ENCODE data around the gene RNGTT.
A peak's percentile ranks its signal among the peaks of the same experiment; 100 is the strongest.
"Not testable (repeated sequence)": the region's sequence is repeated elsewhere in the genome, so short reads cannot be mapped to it uniquely, and the experiment has no call there.

The RNGTT gene

DNA sequence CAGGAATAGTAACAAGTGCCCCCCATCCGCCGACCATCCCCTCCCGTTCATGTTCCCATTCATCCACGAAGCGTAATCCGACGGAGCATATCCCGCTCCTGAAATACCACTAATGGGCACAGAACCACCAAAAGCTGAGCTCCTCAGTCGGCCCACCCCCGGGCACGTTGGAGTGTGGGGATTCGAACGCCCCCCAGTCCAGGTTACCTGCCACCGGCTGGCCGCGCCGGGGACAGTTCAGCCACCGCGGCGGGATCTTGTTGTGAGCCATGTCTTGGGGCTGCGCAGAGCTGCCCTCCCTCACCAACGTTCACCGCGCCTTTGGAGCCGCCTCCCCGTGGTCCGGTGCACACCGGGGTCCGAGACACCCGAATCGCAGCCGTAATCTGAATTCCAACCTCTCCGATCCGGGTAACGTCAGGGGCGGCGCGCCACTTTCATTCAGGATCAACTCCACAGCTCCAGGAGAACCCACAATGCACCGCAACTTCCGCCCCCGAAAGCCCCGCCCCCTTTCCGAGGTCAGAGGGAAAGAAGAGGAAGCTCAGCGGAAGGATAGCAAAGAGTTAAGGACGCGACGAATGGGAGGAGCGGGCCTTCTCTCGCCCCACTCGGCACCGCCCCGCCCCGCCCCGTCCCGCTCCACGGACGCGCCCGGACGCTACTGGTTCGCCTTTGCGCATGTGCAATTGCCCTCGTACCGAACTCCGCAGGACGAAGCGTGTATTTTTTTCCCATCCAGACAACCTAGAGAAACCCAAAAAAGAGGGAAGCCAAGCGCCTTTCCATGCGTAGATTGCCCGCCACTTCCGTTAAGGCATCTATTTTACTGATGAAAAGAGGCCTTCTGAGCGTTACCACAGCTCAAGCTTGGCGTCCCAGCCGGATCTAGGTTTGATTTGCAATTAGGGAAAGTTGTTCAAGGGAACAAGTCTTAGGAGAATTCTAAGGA lies at the start of gene RNGTT:
RNGTT (minus strand) TSS at position 480 of the 952 bp plus-strand sequence; CDS start at position 271, 209 bp downstream.
- peak; percentile 96 for DNase-seq

- no peak for DNase-seq
Measured at GRCh38 chr6:89011436-89011835, 48.0 kb upstream of the RNGTT start.

DNA sequence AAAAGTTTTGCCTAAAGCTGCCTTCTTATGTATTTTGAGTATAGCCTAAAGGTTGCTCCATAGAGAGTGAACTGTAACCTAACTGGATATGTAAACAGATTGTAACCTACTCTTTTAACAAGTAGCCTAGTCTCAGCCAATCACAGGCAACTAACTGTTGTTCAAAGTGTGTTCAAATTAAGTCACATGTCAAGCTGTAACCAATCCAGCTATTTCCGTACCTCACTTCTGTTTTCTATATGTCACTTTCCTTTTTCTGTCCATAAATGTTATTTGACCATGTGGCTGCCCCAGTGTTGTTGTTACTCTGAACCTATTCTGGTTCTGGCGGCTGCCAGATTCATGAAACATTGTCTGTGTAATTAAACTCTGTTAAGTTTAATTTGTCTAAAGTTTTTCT lies 47.4 kb upstream of the RNGTT start:
- DNase-seq: no peak

DNA sequence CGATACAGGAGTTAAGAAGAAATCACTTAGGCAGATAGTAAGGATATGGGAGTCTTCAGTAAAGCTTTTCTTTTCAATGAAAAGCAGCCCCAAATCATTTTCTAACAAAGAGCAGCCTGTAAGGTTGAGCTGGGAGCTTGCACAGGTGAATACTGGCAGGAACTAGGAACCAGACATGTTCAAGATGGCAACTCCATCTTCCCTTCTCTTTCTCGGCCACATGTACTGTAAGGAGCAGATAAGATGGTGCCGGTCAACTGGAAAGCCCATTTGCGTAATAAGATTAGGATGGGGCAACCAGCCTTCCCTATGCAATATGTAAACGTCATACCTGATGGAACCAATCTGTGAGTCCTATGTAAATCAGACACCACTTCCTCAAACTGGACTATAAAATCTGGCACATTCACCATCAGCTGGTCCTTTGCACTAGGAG lies 46.2 kb upstream of the RNGTT start:
- no peak for DNase-seq

DNA sequence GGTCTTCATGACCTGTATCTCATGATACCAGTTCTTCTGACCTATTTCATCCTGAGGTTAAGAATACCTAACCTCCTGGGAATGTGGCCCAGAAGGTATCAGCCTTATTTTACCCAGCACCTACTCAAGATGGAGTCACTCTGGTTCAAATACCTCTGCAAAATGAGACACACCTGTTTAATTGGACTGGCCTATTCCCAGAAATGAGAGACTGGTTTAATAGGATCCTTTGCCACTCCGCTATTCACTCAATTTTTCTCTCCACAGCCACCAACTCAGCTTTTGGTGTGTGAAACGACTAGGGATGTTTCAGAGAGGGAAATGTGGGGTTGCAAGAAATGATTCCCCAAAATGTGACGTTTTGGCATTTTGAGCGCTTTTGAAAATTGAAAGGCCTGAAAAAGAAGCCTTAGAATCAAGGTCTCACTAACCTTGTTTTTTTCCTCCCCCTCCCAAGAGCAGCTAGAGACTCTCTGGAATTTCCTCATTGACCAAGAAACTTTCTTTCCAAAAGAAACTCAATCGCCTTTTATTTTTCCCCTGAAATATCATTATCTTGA lies 45.5 kb upstream of the RNGTT start:
- no peak for DNase-seq

GRCh38 chr6:89008001-89008814 lies 44.8 kb upstream of the RNGTT start:
- no peak for DNase-seq

- no peak for DNase-seq
Measured at GRCh38 chr6:89007209-89008000, 44.0 kb upstream of the RNGTT start.

GRCh38 chr6:89002523-89002922 lies 39.1 kb upstream of the RNGTT start:
- no peak for DNase-seq

DNA sequence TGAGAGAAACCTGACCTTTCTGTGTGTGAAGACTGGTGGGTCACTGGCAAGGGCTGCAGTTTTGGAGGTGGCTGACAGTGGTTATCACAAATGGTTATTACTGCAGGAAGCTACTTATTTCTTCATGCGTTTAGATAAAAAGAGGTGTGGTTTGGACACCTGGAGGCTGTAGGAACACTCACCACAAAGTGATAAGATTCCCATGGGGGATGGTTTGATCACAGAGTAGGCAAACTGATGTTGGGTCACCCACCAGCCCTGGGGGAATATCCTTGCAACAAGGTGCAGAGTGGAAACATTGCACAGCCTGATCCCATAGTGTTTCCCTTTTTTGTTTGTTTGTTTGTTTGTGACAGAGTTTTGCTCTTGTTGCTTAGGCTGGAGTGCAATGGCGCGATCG lies 33.9 kb upstream of the RNGTT start:
- DNase-seq: no peak

- no peak for DNase-seq
Measured at GRCh38 chr6:88992741-88993552, 29.5 kb upstream of the RNGTT start.

- no peak for DNase-seq
Measured at GRCh38 chr6:88989215-88989614, 25.8 kb upstream of the RNGTT start.

DNA sequence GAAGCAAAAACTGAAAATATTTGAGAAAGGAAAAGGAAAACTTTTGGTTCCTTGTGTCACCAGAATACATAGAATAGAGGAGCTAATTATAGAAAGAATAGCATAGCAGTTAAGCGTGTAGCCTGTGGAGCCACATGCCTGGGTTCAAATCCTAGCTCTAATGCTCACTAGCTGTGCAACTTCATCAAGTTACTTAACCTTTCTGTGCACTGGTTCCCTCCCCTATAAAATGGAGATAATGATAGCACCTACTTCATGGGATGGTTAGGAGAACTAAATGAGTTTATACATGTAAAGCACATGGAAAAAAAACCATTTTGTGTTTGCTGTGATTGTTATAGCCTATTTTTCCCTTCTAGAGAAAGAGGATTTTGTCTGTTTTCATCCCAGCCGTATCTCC lies 24.5 kb upstream of the RNGTT start:
- no peak for DNase-seq

DNA sequence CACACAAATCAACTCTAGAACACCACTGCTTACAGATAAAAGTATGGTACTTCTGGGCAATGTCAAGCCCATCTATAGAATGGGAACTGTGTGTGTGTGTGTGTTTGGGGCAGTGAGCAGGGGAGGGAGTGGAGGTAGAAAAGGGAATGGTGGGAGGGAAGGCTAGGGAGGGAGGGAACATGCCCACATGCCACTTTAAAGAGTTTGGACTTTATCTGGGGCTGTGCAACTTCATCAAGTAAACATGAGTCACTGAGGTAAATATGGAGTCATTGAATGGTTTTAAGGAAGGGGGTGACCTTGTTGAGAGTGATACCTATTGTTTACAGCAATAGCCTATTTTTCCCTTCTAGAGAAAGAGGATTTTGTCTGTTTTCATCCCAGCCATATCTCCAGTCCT lies 22.5 kb upstream of the RNGTT start:
- DNase-seq: no peak

- no peak for DNase-seq
Measured at GRCh38 chr6:88984606-88985005, 21.2 kb upstream of the RNGTT start.

- no peak for DNase-seq
Measured at GRCh38 chr6:88984152-88984551, 20.7 kb upstream of the RNGTT start.

DNA sequence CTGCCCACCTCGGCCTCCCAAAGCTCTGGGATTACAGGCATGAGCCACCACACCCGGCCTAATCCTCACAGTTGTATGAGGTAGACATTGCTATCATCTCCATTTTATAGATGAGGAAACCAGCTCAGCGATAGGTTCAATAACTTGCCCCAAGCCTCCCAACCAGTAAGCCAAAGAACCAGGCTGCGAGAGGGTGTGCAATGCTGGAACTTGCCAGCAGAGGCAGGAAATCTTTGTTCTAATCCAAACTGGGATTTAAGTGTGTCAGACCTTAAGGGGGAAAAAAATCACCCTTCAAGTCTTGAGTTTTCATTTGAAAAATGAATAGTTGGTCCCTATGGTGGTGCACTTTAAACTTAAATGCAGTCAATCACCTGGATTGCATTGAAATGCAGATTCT lies 20.1 kb upstream of the RNGTT start:
- DNase-seq: no peak

DNA sequence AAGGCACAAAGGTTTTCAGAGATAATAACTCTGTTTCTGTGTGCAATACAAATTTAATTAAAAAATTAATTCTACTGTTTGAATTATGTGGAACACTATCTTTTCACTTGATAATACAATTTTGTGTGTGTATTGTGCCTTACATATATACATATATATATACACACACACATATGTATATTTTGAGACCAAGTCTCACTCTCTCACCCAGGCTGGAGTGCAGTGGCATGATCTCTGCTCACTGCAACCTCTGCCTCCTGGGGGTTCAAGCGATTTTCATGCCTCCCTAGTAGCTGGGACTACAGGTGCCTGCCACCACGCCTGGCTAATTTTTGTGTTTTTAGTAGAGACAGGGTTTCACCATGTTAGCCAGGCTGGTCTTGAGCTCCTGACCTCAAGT lies 19.7 kb upstream of the RNGTT start:
- not testable (repeated sequence) for DNase-seq

DNA sequence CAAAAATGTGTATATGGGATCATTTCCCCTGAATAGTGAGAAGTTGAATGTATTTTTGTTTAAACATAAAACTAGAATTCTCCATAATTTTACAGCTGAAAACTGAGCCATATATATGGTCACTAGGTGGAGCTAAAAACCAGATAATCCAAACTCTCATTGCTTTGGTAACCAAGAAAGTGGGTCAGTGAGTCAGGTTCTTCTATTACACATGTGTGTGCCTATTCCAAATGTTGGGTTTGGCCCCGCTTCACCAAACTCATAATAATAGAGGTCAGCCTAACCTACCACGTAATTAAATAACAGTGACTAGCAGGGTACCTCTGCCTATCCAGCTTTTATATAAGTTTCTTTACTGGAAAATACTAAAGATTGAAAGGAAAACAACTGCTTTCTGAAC lies 19.3 kb upstream of the RNGTT start:
- peak; percentile 60 for DNase-seq

DNA sequence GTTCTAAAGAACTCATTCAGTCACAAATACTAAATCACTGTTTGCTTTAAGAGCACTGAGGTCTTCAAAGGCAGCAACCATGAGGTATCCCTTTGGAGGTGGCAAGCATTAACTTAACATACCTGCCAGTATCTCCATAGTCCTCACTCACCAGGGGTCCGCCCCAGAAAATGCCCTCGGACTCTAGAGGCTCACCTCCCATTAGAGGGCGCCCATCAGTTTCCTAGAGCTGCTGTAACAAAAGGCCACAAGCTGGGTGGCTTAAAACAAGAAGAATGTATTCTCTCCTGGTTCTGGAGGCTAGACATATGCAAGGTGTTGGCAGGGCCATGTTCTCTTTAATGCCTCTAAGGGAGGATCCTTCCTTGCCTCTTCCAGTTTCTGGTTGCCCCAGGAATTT lies 12.0 kb upstream of the RNGTT start:
- DNase-seq: no peak

DNA sequence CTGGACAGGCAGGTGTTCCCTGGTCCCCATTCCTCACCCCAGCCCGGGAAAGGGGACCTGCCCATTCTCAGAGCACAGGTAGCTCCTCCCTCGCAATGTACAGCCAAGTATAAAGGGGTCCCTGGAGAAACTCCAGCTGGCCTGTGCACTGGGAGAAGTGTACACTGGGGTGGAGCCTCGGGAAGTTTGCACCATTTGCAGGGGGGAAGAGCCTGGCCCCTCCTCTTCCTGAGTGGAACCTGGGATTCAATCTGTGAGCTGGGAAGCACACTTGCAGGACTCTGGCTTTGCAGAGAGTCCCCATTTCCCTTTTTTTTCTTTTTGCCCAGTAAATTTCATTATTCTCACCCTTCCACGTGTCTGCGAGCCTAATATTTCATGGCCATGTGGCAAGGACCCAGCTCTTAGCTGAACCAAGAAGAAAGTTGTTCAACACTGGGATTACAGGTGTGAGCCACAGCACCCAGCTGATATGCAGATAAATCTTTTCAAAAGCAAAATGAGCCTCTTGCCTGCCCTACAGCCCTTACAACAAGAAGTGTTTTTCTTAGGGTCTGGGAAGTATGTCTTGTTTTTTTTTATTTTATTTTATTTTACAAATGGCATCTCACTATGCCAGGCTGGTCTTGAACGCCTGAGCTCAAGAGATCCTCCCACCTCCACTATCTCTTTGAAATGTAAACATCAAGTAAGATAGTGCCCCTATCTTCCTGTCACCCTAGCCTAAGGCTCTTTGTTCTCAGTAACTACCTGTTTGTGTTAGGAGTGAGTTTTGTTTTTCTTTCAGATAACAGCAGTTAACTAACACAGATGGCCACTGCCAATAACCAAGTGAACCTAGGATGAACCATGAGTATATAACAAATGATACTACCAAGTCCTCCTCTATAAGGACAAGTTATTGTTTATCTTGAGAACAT lies 9.3 kb upstream of the RNGTT start:
- DNase-seq: no peak

DNA sequence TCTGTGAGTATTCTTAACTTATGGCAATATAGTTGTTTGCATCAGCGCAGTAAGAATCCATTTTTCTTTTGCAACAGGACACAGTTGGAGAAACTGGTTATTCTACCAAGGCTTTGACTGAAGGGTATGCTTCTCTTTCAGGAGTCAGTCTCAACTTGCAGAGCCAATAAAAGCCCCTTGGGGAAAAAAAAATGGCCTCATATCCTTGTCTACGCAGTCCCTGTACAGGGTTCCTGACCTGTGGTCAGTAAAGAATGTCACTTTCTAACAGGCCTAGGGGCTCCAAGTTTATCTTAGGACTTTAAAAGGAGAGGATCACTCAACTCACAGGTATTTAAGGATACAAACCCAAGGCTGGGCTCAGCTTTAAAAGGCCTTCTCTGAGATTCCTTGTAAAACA lies 6.9 kb upstream of the RNGTT start:
- no peak for DNase-seq

All from NCI-H748 treated with DMSO at 0.1 percent for 48 hours (cell line).